Measurements from ENCODE around the gene ATG4C. TPM values are rescaled to one million over a fixed set of nuclear protein-coding genes. Genes with fewer than 3 reads are reported as not detected.
A peak's percentile ranks its signal among the peaks of the same experiment; 100 is the strongest.

The ATG4C gene
- total and polyA plus RNA-seq, 11 donors, result 4.0 to 14.2 (median 8.9) TPM

DNA sequence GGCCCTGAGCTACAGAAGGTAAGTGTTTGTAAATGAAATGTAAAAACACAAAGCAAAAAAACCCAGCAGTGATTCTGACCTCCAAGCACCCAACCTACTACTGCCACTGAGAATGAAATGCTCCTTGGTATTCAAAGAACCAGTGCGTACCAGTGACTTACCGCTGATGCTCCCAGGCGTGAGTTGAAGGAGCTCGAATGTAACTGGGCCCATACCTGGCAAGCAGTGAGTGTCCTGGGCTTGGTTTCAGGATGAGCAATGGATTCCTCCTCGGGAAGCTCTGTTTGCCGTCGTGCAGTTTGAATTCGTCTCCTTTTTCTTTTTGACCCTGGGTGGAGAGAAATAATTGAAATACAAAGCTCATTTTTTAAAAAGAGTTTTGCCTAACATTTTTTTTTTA lies 121.9 kb downstream of the ATG4C start:
- ATAC-seq, result no peak
- DNase-seq, result no peak
- H3K4me3 ChIP-seq, result no peak overlapping the region
- no peaks in the 10 kb centered on the region for H3K36me3 ChIP-seq
- no peaks in the 10 kb centered on the region for H3K9me3 ChIP-seq
- no peak for TF ChIP-seq POLR2A (IDR thresholded peaks at IDR 0.05)
- TF ChIP-seq, protein P1, sequence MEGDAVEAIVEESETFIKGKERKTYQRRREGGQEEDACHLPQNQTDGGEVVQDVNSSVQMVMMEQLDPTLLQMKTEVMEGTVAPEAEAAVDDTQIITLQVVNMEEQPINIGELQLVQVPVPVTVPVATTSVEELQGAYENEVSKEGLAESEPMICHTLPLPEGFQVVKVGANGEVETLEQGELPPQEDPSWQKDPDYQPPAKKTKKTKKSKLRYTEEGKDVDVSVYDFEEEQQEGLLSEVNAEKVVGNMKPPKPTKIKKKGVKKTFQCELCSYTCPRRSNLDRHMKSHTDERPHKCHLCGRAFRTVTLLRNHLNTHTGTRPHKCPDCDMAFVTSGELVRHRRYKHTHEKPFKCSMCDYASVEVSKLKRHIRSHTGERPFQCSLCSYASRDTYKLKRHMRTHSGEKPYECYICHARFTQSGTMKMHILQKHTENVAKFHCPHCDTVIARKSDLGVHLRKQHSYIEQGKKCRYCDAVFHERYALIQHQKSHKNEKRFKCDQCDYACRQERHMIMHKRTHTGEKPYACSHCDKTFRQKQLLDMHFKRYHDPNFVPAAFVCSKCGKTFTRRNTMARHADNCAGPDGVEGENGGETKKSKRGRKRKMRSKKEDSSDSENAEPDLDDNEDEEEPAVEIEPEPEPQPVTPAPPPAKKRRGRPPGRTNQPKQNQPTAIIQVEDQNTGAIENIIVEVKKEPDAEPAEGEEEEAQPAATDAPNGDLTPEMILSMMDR (IDR thresholded peaks at IDR 0.05), result no peak
- H3K27ac ChIP-seq, result no peak overlapping the region
- WGBS, 4 donors, result 88 to 94% (median 91%) methylated on average over 8 of the region's 8 CpGs
- no peaks in the 10 kb centered on the region for H3K27me3 ChIP-seq
- no peaks in the 10 kb centered on the region for H3K4me1 ChIP-seq
- intact Hi-C loops (cut with DNase I), result no loop called here

GRCh38 chr1:62906428-62906886 lies 122.5 kb downstream of the ATG4C start:
- Histone ChIP-seq H3K27ac (no peak overlapping the region), H3K36me3 (no peaks in the 10 kb centered on the region), H3K4me3 (no peak overlapping the region), H3K9me3 (no peaks in the 10 kb centered on the region), H3K27me3 (no peaks in the 10 kb centered on the region), H3K4me1 (no peaks in the 10 kb centered on the region)
- TF ChIP-seq POLR2A (IDR thresholded peaks at IDR 0.05), result no peak
- TF ChIP-seq, protein P1 (IDR thresholded peaks at IDR 0.05), result peak in 6 of 12 donors; percentile 9 to 28 (median 16)
- 50 to 55% (median 51%) methylated on average over 9 of the region's 9 CpGs for WGBS, 4 donors
- no peak for ATAC-seq
- intact Hi-C loops (cut with DNase I), result no loop called here
- DNase-seq, result no peak

DNA sequence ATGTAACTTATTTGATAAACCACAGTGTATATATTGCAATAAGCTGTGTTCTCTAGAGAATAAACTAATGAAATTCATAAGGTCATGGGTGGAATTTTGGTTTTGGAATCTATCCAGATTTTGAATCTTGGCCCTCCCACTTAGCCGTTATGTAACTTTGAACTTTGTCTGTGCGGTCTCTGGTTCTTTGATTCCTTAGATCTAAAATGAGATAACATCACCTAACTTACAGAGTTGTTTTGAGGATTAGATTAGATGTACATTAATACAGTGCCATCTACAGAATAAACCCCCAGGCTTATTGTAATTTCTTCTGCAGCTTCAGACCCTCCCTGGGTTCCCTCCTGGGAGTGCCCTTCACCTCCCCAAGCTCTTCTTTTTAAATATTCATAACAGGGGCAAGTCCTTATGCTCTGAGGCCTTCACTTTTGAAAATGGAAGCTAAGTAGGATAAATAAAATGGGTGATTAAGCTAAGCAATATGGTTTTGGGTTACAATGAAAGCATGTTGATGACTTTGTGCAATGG lies 124.3 kb downstream of the ATG4C start:
- ATAC-seq, result no peak
- TF ChIP-seq, protein P1 (IDR thresholded peaks at IDR 0.05), result no peak
- TF ChIP-seq POLR2A (IDR thresholded peaks at IDR 0.05), result no peak
- H3K4me3 ChIP-seq, result no peak overlapping the region
- no peak for DNase-seq
- no peak overlapping the region for H3K27ac ChIP-seq
- no peaks in the 10 kb centered on the region for H3K4me1 ChIP-seq
- WGBS, 4 donors, result 78 to 87% (median 82%) methylated on average over 2 of the region's 2 CpGs
- peaks cover 0 to 4% (median 0%) of the 10 kb centered on the region in 9 donors for H3K27me3 ChIP-seq
- intact Hi-C loops (cut with DNase I), result no loop called here
- no peaks in the 10 kb centered on the region for H3K36me3 ChIP-seq
- H3K9me3 ChIP-seq, result no peaks in the 10 kb centered on the region

DNA sequence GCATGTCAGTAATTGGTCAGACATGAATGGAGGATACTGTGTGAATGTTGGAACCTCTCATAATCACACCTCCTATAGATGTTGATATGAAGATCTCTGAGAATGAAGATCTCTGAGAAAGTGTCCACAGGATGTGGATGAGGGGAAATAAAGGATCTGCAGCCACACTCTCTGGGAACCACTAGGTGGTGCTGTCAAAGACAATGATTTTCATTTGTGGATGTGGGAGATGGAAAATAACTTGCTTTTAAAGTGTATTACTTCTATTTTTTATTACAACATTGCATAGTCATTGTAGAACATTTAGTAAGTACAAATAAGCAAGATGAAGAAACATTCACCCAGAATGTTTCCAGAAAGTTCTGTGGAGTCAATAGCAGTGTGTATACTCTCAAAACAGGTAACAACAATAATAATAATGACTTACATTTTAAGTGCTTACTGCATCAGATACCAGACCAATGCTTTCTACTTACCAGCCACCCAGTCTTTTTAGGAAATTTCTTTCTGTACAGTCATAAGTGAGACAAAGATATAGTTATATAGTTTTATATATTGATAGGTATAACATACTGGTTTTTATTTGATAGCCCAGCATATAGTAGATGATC lies 128.2 kb downstream of the ATG4C start:
- no peaks in the 10 kb centered on the region for H3K36me3 ChIP-seq
- H3K27me3 ChIP-seq, result peaks cover 0 to 9% (median 0%) of the 10 kb centered on the region in 9 donors
- intact Hi-C loops (cut with DNase I), result no loop called here
- H3K27ac ChIP-seq, result no peak overlapping the region
- no peak for ATAC-seq
- no peaks in the 10 kb centered on the region for H3K4me1 ChIP-seq
- no peak for DNase-seq
- H3K4me3 ChIP-seq, result no peak overlapping the region
- no peaks in the 10 kb centered on the region for H3K9me3 ChIP-seq
- TF ChIP-seq, protein P1 (IDR thresholded peaks at IDR 0.05), result peak in 11 of 12 donors; percentile 21 to 61 (median 40)
- TF ChIP-seq POLR2A (IDR thresholded peaks at IDR 0.05), result no peak

Other genes starting within 250 kb of the ATG4C start
- gene ANGPTL3, start 186.6 kb upstream of the ATG4C start, total RNA-seq, result not detected
- not detected for gene ANGPTL3, start 186.6 kb upstream of the ATG4C start, polyA plus RNA-seq
- 10 to 100 TPM in 7 of 9 donors, 1 to 10 TPM in 2; 5.8 to 26.7 (median 12.0) TPM for gene DOCK7, start 95.7 kb upstream of the ATG4C start, total RNA-seq
- gene DOCK7, start 95.7 kb upstream of the ATG4C start, polyA plus RNA-seq, result 1 to 10 TPM; 2.9 to 6.2 TPM